Transverse colon (tissue), 4 donors: ENCODE results near the gene PBLD.
"Not testable (repeated sequence)": the region's sequence is repeated elsewhere in the genome, so short reads cannot be mapped to it uniquely, and the experiment has no call there.

Experiments used
- POLR2A ChIP-seq: fragments of 450-650 bp; IDR thresholded peaks from one replicate; pipeline ENCODE4 v1.6.1; 2016; ENCODE audit warnings: antibody characterized with exemption, mild to moderate bottlenecking, moderate library complexity
- POLR2AphosphoS5 ChIP-seq, 3 donors: sonication (generic); formaldehyde crosslinking; IDR thresholded peaks; one replicate each; pipeline ENCODE4 v1.6.1; 2016; ENCODE audit warnings: antibody characterized with exemption in 3 of 3
- TF ChIP-seq, protein P1 (sequence below), 5 experiments: fragments of 200-600 bp in 3 of 5; fragments of 450-650 bp in 2 of 5; sonication (generic) in 3 of 5; IDR thresholded peaks; 1 replicate in 2 of 5; 2 replicates in 3 of 5; pipeline ENCODE4 v1.5.1; 2016 to 2017; ENCODE audit warnings: antibody characterized with exemption in 5 of 5, inconsistent platforms in 3 of 5, mild to moderate bottlenecking in 2 of 5, moderate library complexity in 1 of 5

DNA sequence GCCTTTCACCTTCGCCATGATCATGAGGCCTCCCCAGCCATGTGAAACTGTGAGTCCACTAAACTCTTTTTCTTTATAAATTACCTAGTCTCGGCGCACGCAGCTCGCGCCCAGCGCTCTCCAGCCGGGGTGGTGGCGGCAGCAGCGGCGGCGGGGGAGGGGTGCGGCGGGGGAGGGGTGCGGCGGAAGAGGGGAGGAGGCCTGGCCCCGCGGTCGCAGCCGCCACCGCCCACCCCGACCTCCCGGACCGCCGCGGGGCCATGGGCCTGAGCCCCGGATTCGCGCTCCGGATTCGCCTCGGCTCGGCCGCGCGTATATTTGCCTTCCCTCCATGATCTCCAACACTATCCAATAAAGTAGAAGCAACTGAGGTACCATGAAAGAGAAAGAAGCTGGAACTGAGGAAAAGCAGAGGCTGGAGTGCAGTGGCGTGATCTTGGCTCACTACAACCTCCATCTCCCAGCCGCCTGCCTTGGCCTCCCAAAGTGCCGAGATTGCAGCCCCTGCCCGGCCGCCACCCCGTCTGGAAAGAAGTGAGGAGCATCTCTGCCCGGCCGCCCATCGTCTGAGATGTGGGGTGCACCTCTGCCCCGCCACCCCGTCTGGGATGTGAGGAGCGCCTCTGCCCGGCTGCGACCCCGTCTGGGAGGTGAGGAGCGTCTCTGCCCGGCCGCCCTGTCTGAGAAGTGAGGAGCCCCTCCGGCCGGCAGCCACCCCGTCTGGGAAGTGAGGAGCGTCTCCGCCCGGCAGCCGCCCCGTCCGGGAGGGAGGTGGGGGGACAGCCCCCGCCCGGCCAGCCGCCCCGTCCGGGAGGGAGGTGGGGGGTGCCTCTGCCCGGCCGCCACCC lies 53.6 kb downstream of the PBLD start:
- TF ChIP-seq POLR2A; POLR2AphosphoS5 (IDR thresholded peaks at IDR 0.05): not testable (repeated sequence)
- TF ChIP-seq, protein P1, sequence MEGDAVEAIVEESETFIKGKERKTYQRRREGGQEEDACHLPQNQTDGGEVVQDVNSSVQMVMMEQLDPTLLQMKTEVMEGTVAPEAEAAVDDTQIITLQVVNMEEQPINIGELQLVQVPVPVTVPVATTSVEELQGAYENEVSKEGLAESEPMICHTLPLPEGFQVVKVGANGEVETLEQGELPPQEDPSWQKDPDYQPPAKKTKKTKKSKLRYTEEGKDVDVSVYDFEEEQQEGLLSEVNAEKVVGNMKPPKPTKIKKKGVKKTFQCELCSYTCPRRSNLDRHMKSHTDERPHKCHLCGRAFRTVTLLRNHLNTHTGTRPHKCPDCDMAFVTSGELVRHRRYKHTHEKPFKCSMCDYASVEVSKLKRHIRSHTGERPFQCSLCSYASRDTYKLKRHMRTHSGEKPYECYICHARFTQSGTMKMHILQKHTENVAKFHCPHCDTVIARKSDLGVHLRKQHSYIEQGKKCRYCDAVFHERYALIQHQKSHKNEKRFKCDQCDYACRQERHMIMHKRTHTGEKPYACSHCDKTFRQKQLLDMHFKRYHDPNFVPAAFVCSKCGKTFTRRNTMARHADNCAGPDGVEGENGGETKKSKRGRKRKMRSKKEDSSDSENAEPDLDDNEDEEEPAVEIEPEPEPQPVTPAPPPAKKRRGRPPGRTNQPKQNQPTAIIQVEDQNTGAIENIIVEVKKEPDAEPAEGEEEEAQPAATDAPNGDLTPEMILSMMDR (IDR thresholded peaks at IDR 0.05) = not testable (repeated sequence)
